IMR-90 (cell line): ENCODE results near the gene ITGB1. TPM values are rescaled to one million over a fixed set of nuclear protein-coding genes. Genes with fewer than 3 reads are reported as not detected.
A peak's percentile ranks its signal among the peaks of the same experiment; 100 is the strongest.

Source experiments
- ATAC-seq: fragments of 200-7000 bp; cut with Tn5 transposase; 2 replicates; pipeline ENCODE4 v1.9.1; 2020; ENCODE audit warnings: low read depth, mild to moderate bottlenecking, moderate library complexity
- BruUV-seq: library from RNA; stranded (reverse); fragments of 400-500 nt; replicated peaks from 2 replicates; lab custom pipeline; 2021; lab: Mats Ljungman, UMichigan
- CTCF ChIA-PET: fragments of 300-600 bp; formaldehyde crosslinking; extraction: SDS; loops from one replicate; lab custom pipeline; 2021; ENCODE audit warnings: antibody characterized with exemption; lab: Yijun Ruan, JAX
- POLR2A ChIA-PET: fragments of 300-600 bp; sonication (Branson Sonifier 250); formaldehyde crosslinking; loops from one replicate; lab custom pipeline; 2022; ENCODE audit warnings: antibody characterized with exemption; ENCODE audit not compliant: unreplicated experiment; lab: Charles Lee
- DNase-seq: peaks from one replicate; pipeline ENCODE4 v3.0.0; 2013
- H2AFZ ChIP-seq: replicated peaks from 2 replicates; pipeline ENCODE3; 2013; ENCODE audit warnings: low read length, mild to moderate bottlenecking; ENCODE audit not compliant: poor library complexity
- H2AK5ac ChIP-seq: 2 replicates; pipeline ENCODE4 v1.6.1; 2013; ENCODE audit warnings: low read depth, low read length, inconsistent platforms
- H2AK9ac ChIP-seq: replicated peaks from 2 replicates; pipeline ENCODE3; 2013; ENCODE audit warnings: mild to moderate bottlenecking, low read depth, low read length, moderate library complexity; ENCODE audit not compliant: poor library complexity
- H2BK120ac ChIP-seq: 2 replicates; pipeline ENCODE4 v1.6.1; 2013; ENCODE audit warnings: low read depth, low read length, inconsistent platforms
- H2BK15ac ChIP-seq: 3 replicates; pipeline ENCODE4 v1.6.1; 2013; ENCODE audit warnings: low read depth, low read length, inconsistent platforms
- H2BK20ac ChIP-seq: 2 replicates; pipeline ENCODE4 v1.6.1; 2013; ENCODE audit warnings: low read depth, mild to moderate bottlenecking, inconsistent platforms, low read length, moderate library complexity
- H2BK5ac ChIP-seq: 2 replicates; pipeline ENCODE4 v1.6.1; 2013; ENCODE audit warnings: mild to moderate bottlenecking, low read depth, low read length, inconsistent platforms; ENCODE audit not compliant: poor library complexity, severe bottlenecking
- H3K14ac ChIP-seq: replicated peaks from 2 replicates; pipeline ENCODE4 v1.6.1; 2013; ENCODE audit warnings: low read depth, low read length, inconsistent platforms
- H3K18ac ChIP-seq: 2 replicates; pipeline ENCODE4 v1.6.1; 2013; ENCODE audit warnings: low read depth, low read length, control low read depth
- H3K23ac ChIP-seq: 2 replicates; pipeline ENCODE4 v1.6.1; 2013; ENCODE audit warnings: low read depth, low read length, inconsistent platforms
- H3K27ac ChIP-seq: 2 replicates; pipeline ENCODE4 v1.5.1; 2013; ENCODE audit warnings: mild to moderate bottlenecking, control low read depth, low read length; ENCODE audit not compliant: insufficient read depth
- H3K27me3 ChIP-seq: 2 replicates; pipeline ENCODE4 v1.6.1; 2013; ENCODE audit warnings: low read length; ENCODE audit not compliant: control insufficient read depth, insufficient read depth
- H3K36me3 ChIP-seq: 2 replicates; pipeline ENCODE4 v1.6.1; 2013; ENCODE audit warnings: low read length, mixed read lengths; ENCODE audit not compliant: control insufficient read depth, insufficient read depth
- H3K4ac ChIP-seq: 2 replicates; pipeline ENCODE4 v1.6.1; 2013; ENCODE audit warnings: low read depth, low read length, inconsistent platforms
- H3K4me1 ChIP-seq: 2 replicates; pipeline ENCODE4 v1.6.1; 2013; ENCODE audit warnings: low read length, mixed read lengths; ENCODE audit not compliant: control insufficient read depth, insufficient read depth
- H3K4me2 ChIP-seq: 2 replicates; pipeline ENCODE4 v1.6.1; 2013; ENCODE audit warnings: low read depth, mild to moderate bottlenecking, control low read depth, low read length, moderate library complexity
- H3K4me3 ChIP-seq: 2 replicates; pipeline ENCODE4 v1.5.1; 2013; ENCODE audit warnings: low read depth, mild to moderate bottlenecking, control low read depth, low read length, moderate library complexity; ENCODE audit not compliant: insufficient read depth
- H3K56ac ChIP-seq: 2 replicates; pipeline ENCODE4 v1.6.1; 2013; ENCODE audit warnings: low read length, inconsistent platforms; ENCODE audit not compliant: insufficient read depth; ENCODE audit errors: extremely low read depth
- H3K79me1 ChIP-seq, 2 experiments: 2 replicates each; pipeline ENCODE4 v1.6.1; 2013; ENCODE audit warnings: low read length in 2 of 2, inconsistent platforms in 1 of 2, low read depth in 1 of 2
- H3K9ac ChIP-seq: 2 replicates; pipeline ENCODE4 v1.6.1; 2013; ENCODE audit warnings: low read depth, low read length, control low read depth
- H3K9me1 ChIP-seq: 2 replicates; pipeline ENCODE4 v1.6.1; 2013; ENCODE audit warnings: low read length, inconsistent platforms; ENCODE audit not compliant: insufficient read depth
- H3K9me3 ChIP-seq: 2 replicates; pipeline ENCODE4 v1.6.1; 2013; ENCODE audit warnings: low read length; ENCODE audit not compliant: control insufficient read depth, insufficient read depth
- H4K20me1 ChIP-seq: 2 replicates; pipeline ENCODE4 v1.6.1; 2013; ENCODE audit warnings: low read length, inconsistent platforms; ENCODE audit not compliant: insufficient read depth
- H4K5ac ChIP-seq: 2 replicates; pipeline ENCODE4 v1.6.1; 2013; ENCODE audit warnings: mild to moderate bottlenecking, low read depth, low read length, control low read depth
- H4K8ac ChIP-seq, 2 experiments: 2 replicates each; pipeline ENCODE4 v1.6.1; 2013; ENCODE audit warnings: low read depth in 2 of 2, low read length in 2 of 2, control low read depth in 1 of 2, inconsistent platforms in 1 of 2
- H4K91ac ChIP-seq: 2 replicates; pipeline ENCODE4 v1.6.1; 2013; ENCODE audit warnings: low read depth, low read length, inconsistent platforms; ENCODE audit not compliant: insufficient read depth
- MAFK ChIP-seq: IDR thresholded peaks from 2 replicates; pipeline ENCODE4 v1.6.1; 2012; ENCODE audit warnings: low read depth, low read length, improper control_type of control experiment
- SMC3 ChIP-seq: fragments of 150-350 bp; IDR thresholded peaks from 2 replicates; pipeline ENCODE4 v1.6.1; 2016; ENCODE audit warnings: low read depth, mild to moderate bottlenecking, antibody characterized with exemption, low read length, moderate library complexity
- dilution Hi-C: fragments of 300-500 bp; cut with HindIII; formaldehyde crosslinking; loops from one replicate; pipeline ENCODE4 v1.14.3; 2018; ENCODE audit warnings: low sequenced_read_pairs; ENCODE audit not compliant: unreplicated experiment
- in situ Hi-C: fragments of 300-500 bp; cut with MboI; formaldehyde crosslinking; loops from 3 replicates; pipeline ENCODE4 v1.14.3; 2019; ENCODE audit warnings: low sequenced_read_pairs, inconsistent platforms, mixed read lengths
- intact Hi-C: fragments of 100-400 bp; cut with micrococcal nuclease; formaldehyde crosslinking; loops from 2 replicates; pipeline ENCODE4 v1.10.0; 2022
- polyA plus RNA-seq, 3 experiments: library from polyadenylated mRNA; depleted of rRNA; stranded (reverse); fragments of >200 nt; gene quantifications; 2 replicates each; pipeline ENCODE4 v1.2.3, GENCODE V29; 2012; ENCODE audit warnings: low replicate concordance in 1 of 3
- total RNA-seq: library from RNA; depleted of rRNA; stranded (reverse); fragments of >200 nt; gene quantifications from 2 replicates; pipeline ENCODE4 v1.2.3, GENCODE V29; 2012

The ITGB1 gene
- total and polyA plus RNA-seq, 2 of the 4 experiments (the other 2 are of a cell fraction): 1,331 to 2,066 TPM

DNA sequence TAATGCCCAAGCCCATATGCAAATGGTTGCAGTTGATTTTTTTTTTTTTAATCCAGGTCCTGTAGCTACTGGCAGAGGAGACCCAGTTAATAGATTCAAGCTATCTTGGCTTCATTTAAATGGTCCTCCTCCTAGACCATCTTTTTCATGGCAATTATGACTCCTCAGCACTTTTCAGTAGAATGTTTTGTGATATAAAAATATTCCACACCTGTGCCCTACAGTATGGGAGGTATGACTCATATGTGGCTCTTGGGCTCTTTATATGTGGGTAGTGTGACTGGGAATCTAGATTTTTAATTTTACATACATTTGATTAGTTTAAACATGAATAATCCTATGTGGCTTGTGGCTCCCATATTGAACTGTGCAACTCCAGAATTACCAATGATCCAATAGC, 80.1 kb downstream of the ITGB1 start:
- H2BK20ac ChIP-seq: no peak overlapping the region
- H3K9me3 ChIP-seq: no peaks in the 10 kb centered on the region
- no peak overlapping the region for H2BK15ac ChIP-seq
- CTCF ChIA-PET: interaction anchor here (0.9 to 1.1 kb wide), 2 partner anchors 11 to 14 kb away, joined by 3 read pairs; no protein-coding TSS in a partner anchor
- no peak overlapping the region for H4K91ac ChIP-seq
- no peak overlapping the region for H3K9ac ChIP-seq
- H2AK9ac ChIP-seq: no peak overlapping the region
- H2BK5ac ChIP-seq: no peak overlapping the region
- intact Hi-C loops (no loop called here), in situ Hi-C loops (no loop called here), dilution Hi-C loops (no loop called here)
- H3K14ac ChIP-seq: no peak overlapping the region
- ATAC-seq (no peak), DNase-seq (no peak)
- no peak overlapping the region for H3K18ac ChIP-seq
- H3K27me3 ChIP-seq: no peaks in the 10 kb centered on the region
- no peak overlapping the region for H2AK5ac ChIP-seq
- no TSS peak for BruUV-seq
- TF ChIP-seq MAFK: peak; percentile 42; the same call in 1 of the 2 replicates
- TF ChIP-seq SMC3: no peak
- no peak overlapping the region for H4K5ac ChIP-seq
- no peak overlapping the region for H3K56ac ChIP-seq
- H4K20me1 ChIP-seq: no peaks in the 10 kb centered on the region
- H3K9me1 ChIP-seq: no peaks in the 10 kb centered on the region
- no peak overlapping the region for H2AFZ ChIP-seq
- POLR2A ChIA-PET: no interaction called here
- no peaks in the 10 kb centered on the region for H3K4me1 ChIP-seq
- no peak overlapping the region for H3K4me3 ChIP-seq
- no peak overlapping the region for H3K23ac ChIP-seq
- no peak overlapping the region for H3K4ac ChIP-seq
- H3K4me2 ChIP-seq: no peak overlapping the region
- no peak overlapping the region for H3K27ac ChIP-seq
- H3K36me3 ChIP-seq: no peaks in the 10 kb centered on the region
- H4K8ac ChIP-seq: no peak overlapping the region
- H2BK120ac ChIP-seq: no peak overlapping the region
- no peaks in the 10 kb centered on the region for H3K79me1 ChIP-seq
